IMR-90 (cell line): ENCODE measurements around the gene FLVCR1. TPM values are rescaled to one million over a fixed set of nuclear protein-coding genes. Genes with fewer than 3 reads are reported as not detected.
"Not testable (repeated sequence)": the region's sequence is repeated elsewhere in the genome, so short reads cannot be mapped to it uniquely, and the experiment has no call there.

Source experiments
- ATAC-seq: fragments of 200-7000 bp; cut with Tn5 transposase; 2 replicates; pipeline ENCODE4 v1.9.1; 2020; ENCODE audit warnings: low read depth, mild to moderate bottlenecking, moderate library complexity
- BruUV-seq: library from RNA; stranded (reverse); fragments of 400-500 nt; replicated peaks from 2 replicates; lab custom pipeline; 2021; lab: Mats Ljungman, UMichigan
- CTCF ChIA-PET: fragments of 300-600 bp; formaldehyde crosslinking; extraction: SDS; loops from one replicate; lab custom pipeline; 2021; ENCODE audit warnings: antibody characterized with exemption; lab: Yijun Ruan, JAX
- POLR2A ChIA-PET: fragments of 300-600 bp; sonication (Branson Sonifier 250); formaldehyde crosslinking; loops from one replicate; lab custom pipeline; 2022; ENCODE audit warnings: antibody characterized with exemption; ENCODE audit not compliant: unreplicated experiment; lab: Charles Lee
- DNase-seq: peaks from one replicate; pipeline ENCODE4 v3.0.0; 2013
- H2AFZ ChIP-seq: replicated peaks from 2 replicates; pipeline ENCODE3; 2013; ENCODE audit warnings: low read length, mild to moderate bottlenecking; ENCODE audit not compliant: poor library complexity
- H2AK5ac ChIP-seq: 2 replicates; pipeline ENCODE4 v1.6.1; 2013; ENCODE audit warnings: low read depth, low read length, inconsistent platforms
- H2AK9ac ChIP-seq: replicated peaks from 2 replicates; pipeline ENCODE3; 2013; ENCODE audit warnings: mild to moderate bottlenecking, low read depth, low read length, moderate library complexity; ENCODE audit not compliant: poor library complexity
- H2BK120ac ChIP-seq: 2 replicates; pipeline ENCODE4 v1.6.1; 2013; ENCODE audit warnings: low read depth, low read length, inconsistent platforms
- H2BK15ac ChIP-seq: 3 replicates; pipeline ENCODE4 v1.6.1; 2013; ENCODE audit warnings: low read depth, low read length, inconsistent platforms
- H2BK20ac ChIP-seq: 2 replicates; pipeline ENCODE4 v1.6.1; 2013; ENCODE audit warnings: low read depth, mild to moderate bottlenecking, inconsistent platforms, low read length, moderate library complexity
- H2BK5ac ChIP-seq: 2 replicates; pipeline ENCODE4 v1.6.1; 2013; ENCODE audit warnings: mild to moderate bottlenecking, low read depth, low read length, inconsistent platforms; ENCODE audit not compliant: poor library complexity, severe bottlenecking
- H3K14ac ChIP-seq: replicated peaks from 2 replicates; pipeline ENCODE4 v1.6.1; 2013; ENCODE audit warnings: low read depth, low read length, inconsistent platforms
- H3K18ac ChIP-seq: 2 replicates; pipeline ENCODE4 v1.6.1; 2013; ENCODE audit warnings: low read depth, low read length, control low read depth
- H3K23ac ChIP-seq: 2 replicates; pipeline ENCODE4 v1.6.1; 2013; ENCODE audit warnings: low read depth, low read length, inconsistent platforms
- H3K27ac ChIP-seq: 2 replicates; pipeline ENCODE4 v1.5.1; 2013; ENCODE audit warnings: mild to moderate bottlenecking, control low read depth, low read length; ENCODE audit not compliant: insufficient read depth
- H3K27me3 ChIP-seq: 2 replicates; pipeline ENCODE4 v1.6.1; 2013; ENCODE audit warnings: low read length; ENCODE audit not compliant: control insufficient read depth, insufficient read depth
- H3K36me3 ChIP-seq: 2 replicates; pipeline ENCODE4 v1.6.1; 2013; ENCODE audit warnings: low read length, mixed read lengths; ENCODE audit not compliant: control insufficient read depth, insufficient read depth
- H3K4ac ChIP-seq: 2 replicates; pipeline ENCODE4 v1.6.1; 2013; ENCODE audit warnings: low read depth, low read length, inconsistent platforms
- H3K4me1 ChIP-seq: 2 replicates; pipeline ENCODE4 v1.6.1; 2013; ENCODE audit warnings: low read length, mixed read lengths; ENCODE audit not compliant: control insufficient read depth, insufficient read depth
- H3K4me2 ChIP-seq: 2 replicates; pipeline ENCODE4 v1.6.1; 2013; ENCODE audit warnings: low read depth, mild to moderate bottlenecking, control low read depth, low read length, moderate library complexity
- H3K4me3 ChIP-seq: 2 replicates; pipeline ENCODE4 v1.5.1; 2013; ENCODE audit warnings: low read depth, mild to moderate bottlenecking, control low read depth, low read length, moderate library complexity; ENCODE audit not compliant: insufficient read depth
- H3K56ac ChIP-seq: 2 replicates; pipeline ENCODE4 v1.6.1; 2013; ENCODE audit warnings: low read length, inconsistent platforms; ENCODE audit not compliant: insufficient read depth; ENCODE audit errors: extremely low read depth
- H3K79me1 ChIP-seq, 2 experiments: 2 replicates each; pipeline ENCODE4 v1.6.1; 2013; ENCODE audit warnings: low read length in 2 of 2, inconsistent platforms in 1 of 2, low read depth in 1 of 2
- H3K9ac ChIP-seq: 2 replicates; pipeline ENCODE4 v1.6.1; 2013; ENCODE audit warnings: low read depth, low read length, control low read depth
- H3K9me1 ChIP-seq: 2 replicates; pipeline ENCODE4 v1.6.1; 2013; ENCODE audit warnings: low read length, inconsistent platforms; ENCODE audit not compliant: insufficient read depth
- H3K9me3 ChIP-seq: 2 replicates; pipeline ENCODE4 v1.6.1; 2013; ENCODE audit warnings: low read length; ENCODE audit not compliant: control insufficient read depth, insufficient read depth
- H4K20me1 ChIP-seq: 2 replicates; pipeline ENCODE4 v1.6.1; 2013; ENCODE audit warnings: low read length, inconsistent platforms; ENCODE audit not compliant: insufficient read depth
- H4K5ac ChIP-seq: 2 replicates; pipeline ENCODE4 v1.6.1; 2013; ENCODE audit warnings: mild to moderate bottlenecking, low read depth, low read length, control low read depth
- H4K8ac ChIP-seq, 2 experiments: 2 replicates each; pipeline ENCODE4 v1.6.1; 2013; ENCODE audit warnings: low read depth in 2 of 2, low read length in 2 of 2, control low read depth in 1 of 2, inconsistent platforms in 1 of 2
- H4K91ac ChIP-seq: 2 replicates; pipeline ENCODE4 v1.6.1; 2013; ENCODE audit warnings: low read depth, low read length, inconsistent platforms; ENCODE audit not compliant: insufficient read depth
- WGBS, 2 experiments: methylation state at CpG; one replicate each; pipeline versions ENCODE4 v1.1.5 to v1.1.7; 2013; ENCODE audit warnings: missing lambda C conversion rate in 2 of 2; ENCODE audit not compliant: insufficient read length in 1 of 2; ENCODE audit errors: extremely low coverage in 2 of 2; 5-methylcytosine and 5-hydroxymethylcytosine counted together
- dilution Hi-C: fragments of 300-500 bp; cut with HindIII; formaldehyde crosslinking; loops from one replicate; pipeline ENCODE4 v1.14.3; 2018; ENCODE audit warnings: low sequenced_read_pairs; ENCODE audit not compliant: unreplicated experiment
- in situ Hi-C: fragments of 300-500 bp; cut with MboI; formaldehyde crosslinking; loops from 3 replicates; pipeline ENCODE4 v1.14.3; 2019; ENCODE audit warnings: low sequenced_read_pairs, inconsistent platforms, mixed read lengths
- intact Hi-C: fragments of 100-400 bp; cut with micrococcal nuclease; formaldehyde crosslinking; loops from 2 replicates; pipeline ENCODE4 v1.10.0; 2022
- polyA plus RNA-seq, 3 experiments: library from polyadenylated mRNA; depleted of rRNA; stranded (reverse); fragments of >200 nt; gene quantifications; 2 replicates each; pipeline ENCODE4 v1.2.3, GENCODE V29; 2012; ENCODE audit warnings: low replicate concordance in 1 of 3
- total RNA-seq: library from RNA; depleted of rRNA; stranded (reverse); fragments of >200 nt; gene quantifications from 2 replicates; pipeline ENCODE4 v1.2.3, GENCODE V29; 2012

FLVCR1 gene
- total and polyA plus RNA-seq, 2 of the 4 experiments (the other 2 are of a cell fraction) = 2.4 to 3.9 TPM

DNA sequence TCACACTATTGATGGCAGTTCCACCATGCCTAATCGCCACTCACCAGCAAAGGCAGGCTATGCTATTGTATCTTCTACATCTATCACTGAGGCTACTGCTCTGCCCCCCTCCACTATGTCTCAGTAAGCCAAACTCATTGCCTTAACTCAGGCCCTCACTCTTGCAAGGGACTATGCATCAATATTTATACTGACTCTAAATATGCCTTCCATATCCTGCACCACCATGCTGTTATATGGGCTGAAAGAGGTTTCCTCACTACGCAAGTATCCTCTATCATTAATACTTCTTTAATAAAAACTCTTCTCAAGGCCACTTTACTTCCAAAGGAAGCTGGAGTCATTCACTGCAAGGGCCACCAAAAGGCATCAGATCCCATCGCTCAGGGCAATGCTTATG is 13.6 kb upstream of the FLVCR1 start:
- H2BK120ac ChIP-seq, H3K18ac ChIP-seq, H4K8ac ChIP-seq, intact Hi-C loops, H3K9ac ChIP-seq, H2BK20ac ChIP-seq, H4K20me1 ChIP-seq, H3K4ac ChIP-seq, dilution Hi-C loops, H3K27me3 ChIP-seq, H2AFZ ChIP-seq, H2BK15ac ChIP-seq, H3K4me3 ChIP-seq, H3K36me3 ChIP-seq, H4K5ac ChIP-seq, H3K9me3 ChIP-seq, DNase-seq, H3K23ac ChIP-seq, H3K4me1 ChIP-seq, H3K9me1 ChIP-seq, H2AK9ac ChIP-seq, H2AK5ac ChIP-seq, ATAC-seq, H3K4me2 ChIP-seq, POLR2A ChIA-PET, H3K56ac ChIP-seq, H4K91ac ChIP-seq, H3K14ac ChIP-seq, in situ Hi-C loops, CTCF ChIA-PET, H3K27ac ChIP-seq, H2BK5ac ChIP-seq, H3K79me1 ChIP-seq, BruUV-seq: not testable (repeated sequence)
- WGBS, 2 experiments = 78% methylated on average over 2 of the region's 3 CpGs; no CpG with 5 or more reads in 1 of the 2 experiments
